Immature natural killer cell (primary cell): ENCODE results near the gene PET100. TPM values are rescaled to one million over a fixed set of nuclear protein-coding genes. Genes with fewer than 3 reads are reported as not detected.

ENCODE experiments used
- DNase-seq, 3 donors: peaks; one replicate each; pipeline ENCODE4 v3.0.0; 2022; ENCODE audit warnings: mixed read lengths in 1 of 3
- H3K27ac Mint-ChIP-seq, 6 donors: one replicate each; pipeline ENCODE4 v1.8.0; 2020; ENCODE audit warnings: mixed read lengths in 6 of 6, mild to moderate bottlenecking in 5 of 6, inconsistent platforms in 4 of 6, moderate library complexity in 3 of 6
- H3K27me3 Mint-ChIP-seq, 3 donors: one replicate each; pipeline ENCODE4 v1.8.0; 2020 to 2021; ENCODE audit warnings: low read depth in 3 of 3, mild to moderate bottlenecking in 3 of 3, mixed read lengths in 3 of 3, moderate library complexity in 3 of 3, inconsistent platforms in 1 of 3
- H3K36me3 Mint-ChIP-seq, 3 donors: one replicate each; pipeline ENCODE4 v1.8.0; 2020; ENCODE audit warnings: mixed read lengths in 3 of 3, inconsistent platforms in 2 of 3, mild to moderate bottlenecking in 2 of 3
- H3K4me1 Mint-ChIP-seq, 2 donors: one replicate each; pipeline ENCODE4 v1.8.0; 2020; ENCODE audit warnings: inconsistent platforms in 2 of 2, mild to moderate bottlenecking in 2 of 2, mixed read lengths in 2 of 2, moderate library complexity in 1 of 2
- H3K4me3 Mint-ChIP-seq, 5 donors: one replicate each; pipeline ENCODE4 v1.8.0; 2020; ENCODE audit warnings: mild to moderate bottlenecking in 5 of 5, mixed read lengths in 5 of 5, inconsistent platforms in 3 of 5, moderate library complexity in 3 of 5
- H3K9me3 Mint-ChIP-seq, 6 donors: one replicate each; pipeline ENCODE4 v1.8.0; 2020; ENCODE audit warnings: mild to moderate bottlenecking in 6 of 6, mixed read lengths in 6 of 6, inconsistent platforms in 4 of 6, moderate library complexity in 3 of 6
- polyA plus RNA-seq, 3 donors: library from polyadenylated mRNA; unstranded; fragments of 300-500 nt; fragmentation: Illumina TruSeq; gene quantifications; one replicate each; pipeline ENCODE4 v1.2.3, GENCODE V29; 2021

The PET100 gene
- polyA plus RNA-seq, 3 donors from 2014 or later: 107 to 376 (median 255) TPM

DNA sequence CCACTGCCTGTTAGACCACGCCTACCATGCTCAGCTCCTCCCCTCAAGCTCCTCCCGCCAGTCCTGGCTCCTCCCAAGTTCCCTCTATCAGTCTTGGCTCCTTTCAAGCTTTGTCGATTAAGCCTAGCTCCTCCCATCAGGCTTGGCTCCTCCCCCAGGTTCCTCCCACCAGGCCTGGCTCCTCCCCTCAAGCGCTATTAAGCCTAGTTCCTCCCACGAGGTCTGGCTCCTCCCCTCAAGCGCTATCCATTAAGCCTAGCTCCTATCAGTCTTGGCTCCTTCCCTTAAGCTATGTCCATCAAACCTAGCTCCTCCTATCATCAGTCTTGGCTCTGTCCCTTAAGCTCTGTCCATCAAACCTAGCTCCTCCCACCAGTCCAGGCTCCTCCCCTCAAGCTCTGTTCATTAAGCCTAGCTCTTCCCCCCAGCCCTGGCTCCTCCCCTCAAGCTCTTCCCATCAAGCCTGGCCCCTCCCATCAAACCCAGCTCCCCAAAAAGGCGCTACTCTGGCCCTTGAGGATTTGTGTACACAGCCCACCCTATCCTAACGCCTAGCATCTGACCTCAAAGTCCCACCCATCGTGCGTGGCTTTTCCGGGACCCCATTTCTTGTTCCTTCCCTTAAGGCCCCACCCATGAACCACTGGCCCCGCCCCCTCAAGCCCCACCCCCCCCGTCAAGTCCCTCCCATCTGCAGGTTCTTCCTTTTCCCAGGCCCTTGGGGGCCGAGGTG is 23.9 kb upstream of the PET100 start:
- no peaks in the 10 kb centered on the region for H3K9me3 Mint-ChIP-seq
- H3K36me3 Mint-ChIP-seq: no peaks in the 10 kb centered on the region
- no peaks in the 10 kb centered on the region for H3K4me1 Mint-ChIP-seq
- H3K27me3 Mint-ChIP-seq: peaks cover 0 to 4% (median 4%) of the 10 kb centered on the region in 3 donors
- no peak overlapping the region for H3K27ac Mint-ChIP-seq
- H3K4me3 Mint-ChIP-seq: no peak overlapping the region
- no peak for DNase-seq

DNA sequence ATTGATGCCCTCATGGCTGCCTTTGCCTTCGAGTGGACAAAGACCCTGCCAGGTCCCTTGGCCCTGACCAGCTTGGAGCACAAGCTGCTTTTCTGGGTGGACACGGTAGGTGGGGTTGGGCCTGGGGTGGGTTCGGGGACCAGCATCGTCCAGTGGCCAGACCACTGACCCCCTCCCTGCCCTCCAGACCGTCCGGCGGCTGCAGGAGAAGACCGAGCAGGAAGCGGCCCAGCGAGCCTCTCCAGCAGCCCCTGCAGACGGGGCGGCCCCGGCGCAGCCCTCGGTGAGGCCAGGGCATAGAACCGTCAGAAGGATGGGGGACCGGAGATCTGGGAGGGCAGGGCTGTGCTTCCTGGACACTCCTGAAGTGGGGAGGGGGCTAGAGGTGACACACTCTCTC is 23.3 kb upstream of the PET100 start:
- no peaks in the 10 kb centered on the region for H3K4me1 Mint-ChIP-seq
- no peaks in the 10 kb centered on the region for H3K9me3 Mint-ChIP-seq
- H3K27ac Mint-ChIP-seq: no peak overlapping the region
- H3K4me3 Mint-ChIP-seq: no peak overlapping the region
- peaks cover 0 to 4% (median 2%) of the 10 kb centered on the region in 3 donors for H3K27me3 Mint-ChIP-seq
- no peaks in the 10 kb centered on the region for H3K36me3 Mint-ChIP-seq
- no peak for DNase-seq

GRCh38 chr19:7607212-7607873 is 22.2 kb upstream of the PET100 start:
- H3K27me3 Mint-ChIP-seq: peaks cover 0 to 4% (median 0%) of the 10 kb centered on the region in 3 donors
- H3K4me1 Mint-ChIP-seq: no peaks in the 10 kb centered on the region
- H3K9me3 Mint-ChIP-seq: no peaks in the 10 kb centered on the region
- no peak for DNase-seq
- H3K4me3 Mint-ChIP-seq: no peak overlapping the region
- H3K27ac Mint-ChIP-seq: no peak overlapping the region
- H3K36me3 Mint-ChIP-seq: no peaks in the 10 kb centered on the region

- Mint-ChIP-seq H3K9me3 (no peaks in the 10 kb centered on the region), H3K27me3 (peaks cover 0 to 4% (median 0%) of the 10 kb centered on the region in 3 donors), H3K36me3 (no peaks in the 10 kb centered on the region), H3K4me1 (no peaks in the 10 kb centered on the region), H3K27ac (no peak overlapping the region), H3K4me3 (no peak overlapping the region)
- DNase-seq: no peak
Measured at GRCh38 chr19:7607874-7608560, 21.6 kb upstream of the PET100 start.

- H3K4me1 Mint-ChIP-seq: no peaks in the 10 kb centered on the region
- H3K27me3 Mint-ChIP-seq: no peaks in the 10 kb centered on the region
- DNase-seq: no peak
- H3K4me3 Mint-ChIP-seq: no peak overlapping the region
- no peaks in the 10 kb centered on the region for H3K36me3 Mint-ChIP-seq
- H3K9me3 Mint-ChIP-seq: no peaks in the 10 kb centered on the region
- H3K27ac Mint-ChIP-seq: no peak overlapping the region
Measured at GRCh38 chr19:7610491-7611240, 18.9 kb upstream of the PET100 start.

GRCh38 chr19:7611541-7612279 is 17.9 kb upstream of the PET100 start:
- H3K27me3 Mint-ChIP-seq: no peaks in the 10 kb centered on the region
- no peak overlapping the region for H3K27ac Mint-ChIP-seq
- no peaks in the 10 kb centered on the region for H3K9me3 Mint-ChIP-seq
- H3K4me1 Mint-ChIP-seq: no peaks in the 10 kb centered on the region
- no peak for DNase-seq
- H3K4me3 Mint-ChIP-seq: no peak overlapping the region
- H3K36me3 Mint-ChIP-seq: no peaks in the 10 kb centered on the region

- Mint-ChIP-seq H3K4me3 (no peak overlapping the region), H3K9me3 (no peaks in the 10 kb centered on the region), H3K36me3 (no peaks in the 10 kb centered on the region), H3K27ac (no peak overlapping the region), H3K4me1 (no peaks in the 10 kb centered on the region), H3K27me3 (no peaks in the 10 kb centered on the region)
- no peak for DNase-seq
Measured at GRCh38 chr19:7612282-7613274, 17.0 kb upstream of the PET100 start.

DNA sequence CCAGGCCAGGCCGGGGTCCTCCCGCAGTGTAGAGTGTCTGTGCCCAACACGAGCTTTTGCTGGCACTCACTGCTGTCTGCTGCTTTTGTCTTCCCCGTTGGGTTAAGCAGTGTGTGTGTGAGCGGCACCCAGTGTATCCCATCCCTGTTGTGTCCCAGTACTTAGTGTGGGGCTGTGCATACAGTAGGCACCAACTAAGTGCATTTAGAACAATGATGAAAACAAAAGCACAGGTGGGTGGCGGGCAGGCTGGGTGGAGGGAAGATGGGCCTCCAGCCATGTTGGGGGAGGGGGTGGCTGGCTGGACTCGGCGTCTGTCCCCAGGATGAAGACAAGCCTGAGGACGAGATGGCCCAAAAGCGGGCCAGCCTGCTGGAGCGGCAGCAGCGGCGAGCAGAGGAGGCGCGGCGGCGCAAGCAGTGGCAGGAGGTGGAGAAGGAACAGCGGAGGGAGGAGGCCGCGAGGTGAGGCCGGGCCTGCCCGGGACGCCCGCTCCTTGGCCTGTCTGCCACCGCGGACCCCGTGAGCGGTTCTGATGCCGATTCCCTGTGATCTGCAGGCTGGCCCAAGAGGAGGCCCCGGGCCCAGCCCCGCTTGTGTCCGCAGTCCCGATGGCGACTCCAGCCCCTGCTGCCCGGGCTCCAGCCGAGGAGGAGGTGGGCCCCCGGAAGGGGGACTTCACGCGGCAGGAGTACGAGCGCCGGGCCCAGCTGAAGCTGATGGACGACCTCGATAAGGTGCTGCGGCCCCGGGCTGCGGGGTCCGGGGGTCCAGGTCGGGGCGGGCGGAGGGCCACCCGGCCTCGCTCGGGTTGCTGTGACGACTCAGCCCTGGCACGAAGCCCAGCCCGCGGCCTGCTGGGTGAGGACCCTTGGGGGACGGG is 14.5 kb upstream of the PET100 start:
- no peaks in the 10 kb centered on the region for H3K4me1 Mint-ChIP-seq
- H3K27ac Mint-ChIP-seq: no peak overlapping the region
- H3K36me3 Mint-ChIP-seq: peaks cover 4 to 9% (median 8%) of the 10 kb centered on the region in 3 donors
- H3K9me3 Mint-ChIP-seq: no peaks in the 10 kb centered on the region
- H3K4me3 Mint-ChIP-seq: no peak overlapping the region
- H3K27me3 Mint-ChIP-seq: peaks cover 0 to 1% (median 0%) of the 10 kb centered on the region in 3 donors
- no peak for DNase-seq

DNA sequence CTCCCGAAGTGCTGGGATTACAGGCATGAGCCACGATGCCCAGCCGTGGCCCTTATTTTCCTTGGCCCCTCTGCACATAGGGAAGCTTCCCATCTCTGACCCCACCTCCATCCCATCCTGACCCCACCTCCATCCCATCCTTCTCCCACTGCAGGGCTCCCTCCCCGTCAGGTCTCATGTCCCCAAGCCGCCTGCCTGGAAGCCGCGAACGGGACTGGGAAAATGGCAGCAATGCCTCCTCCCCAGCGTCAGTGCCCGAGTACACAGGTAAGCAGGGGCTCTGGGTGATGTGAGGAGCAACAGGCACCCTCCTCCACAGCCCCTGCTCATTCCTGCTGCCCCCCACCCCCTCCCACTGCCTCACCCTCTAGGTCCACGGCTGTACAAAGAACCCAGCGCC is 12.4 kb upstream of the PET100 start:
- Mint-ChIP-seq H3K4me1 (no peaks in the 10 kb centered on the region), H3K36me3 (peaks cover 13 to 15% (median 14%) of the 10 kb centered on the region in 3 donors), H3K27ac (no peak overlapping the region), H3K4me3 (no peak overlapping the region), H3K9me3 (no peaks in the 10 kb centered on the region), H3K27me3 (peaks cover 0 to 1% (median 0%) of the 10 kb centered on the region in 3 donors)
- no peak for DNase-seq

- Mint-ChIP-seq H3K4me3 (no peak overlapping the region), H3K27me3 (peaks cover 0 to 1% (median 0%) of the 10 kb centered on the region in 3 donors), H3K4me1 (peaks cover 0 to under 1% of the 10 kb centered on the region in 2 donors), H3K9me3 (no peaks in the 10 kb centered on the region), H3K27ac (no peak overlapping the region), H3K36me3 (peaks cover 14 to 17% (median 15%) of the 10 kb centered on the region in 3 donors)
- no peak for DNase-seq
Measured at GRCh38 chr19:7617735-7618134, 11.9 kb upstream of the PET100 start.

DNA sequence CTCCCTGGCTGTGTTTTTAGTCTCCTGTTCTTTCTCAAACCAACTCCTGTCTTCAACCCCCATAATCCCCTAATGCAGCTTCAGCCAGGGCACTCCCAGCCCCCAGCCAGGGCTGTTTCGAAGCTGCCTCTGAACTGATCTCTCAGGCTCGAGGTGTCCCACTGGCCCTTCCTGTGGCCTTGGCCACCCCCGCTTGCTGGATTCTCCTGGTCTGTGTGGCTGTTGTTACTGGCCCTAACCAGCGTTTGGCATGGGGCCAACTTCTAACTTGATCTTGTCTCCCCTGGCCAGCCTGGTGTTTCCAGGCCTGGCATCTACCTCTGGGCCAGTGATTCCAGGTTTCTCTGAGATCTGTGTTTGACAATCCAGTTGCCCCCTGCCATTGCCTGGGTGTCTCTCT is 11.2 kb upstream of the PET100 start:
- Mint-ChIP-seq H3K9me3 (no peaks in the 10 kb centered on the region), H3K4me3 (no peak overlapping the region), H3K27me3 (peaks cover 0 to 1% (median 0%) of the 10 kb centered on the region in 3 donors), H3K36me3 (peaks cover 17 to 21% (median 19%) of the 10 kb centered on the region in 3 donors), H3K4me1 (peaks cover 0 to 5% of the 10 kb centered on the region in 2 donors), H3K27ac (peak overlapping the region in 2 of 6 donors; percentile 22 to 34)
- DNase-seq: no peak
